ENCODE data around the gene TP53BP2. TPM values are rescaled to one million over a fixed set of nuclear protein-coding genes. Genes with fewer than 3 reads are reported as not detected.
A peak's percentile ranks its signal among the peaks of the same experiment; 100 is the strongest.

The TP53BP2 gene
- total RNA-seq, 1 experiment from 2014 or later, result 38.2 TPM

GRCh38 chr1:223832637-223832943 is 13.2 kb downstream of the TP53BP2 start:
- ChIA-PET RAD21 (ENCODE audit: low non-redundant PET in 1 of 2, low total read pairs in 2 of 2, uncharacterized antibody in 2 of 2, unreplicated experiment in 2 of 2) (no interaction called here), POLR2A (no interaction called here), CTCF (no interaction called here)
- Histone ChIP-seq H3K4me1 (ENCODE audit: control insufficient read depth in 1 of 2, insufficient read depth in 2 of 2, low read length in 2 of 2) (peaks cover 3 to 34% of the 10 kb centered on the region in 2 experiments; a peak in 3 of 4 replicates), H2AFZ (ENCODE audit: low read depth, low read length, poor library complexity, severe bottlenecking) (no peak overlapping the region), H3K27me3 (ENCODE audit: insufficient read depth, low read length) (no peaks in the 10 kb centered on the region), H3K9me3 (ENCODE audit: control insufficient read depth in 1 of 2, insufficient read depth in 1 of 2, low read depth in 1 of 2, low read length in 2 of 2) (no peaks in the 10 kb centered on the region), H3K9ac (ENCODE audit: low read length) (no peak overlapping the region), H4K20me1 (ENCODE audit: insufficient read depth) (peaks cover 26% of the 10 kb centered on the region; the same call in 1 of the 2 replicates), H3K4me3 (replicated peaks in 1 of 2; ENCODE audit: low read depth in 1 of 2, low read length in 2 of 2) (no peak overlapping the region), H3K27ac (ENCODE audit: low read depth, low read length) (no peak overlapping the region), H3K4me2 (ENCODE audit: low read length) (0 out of 2 replicates have a peak overlapping the region, but pooled peaks have one; percentile 20), H3K9me2 (ENCODE audit: insufficient read depth) (no peaks in the 10 kb centered on the region), H3K36me3 (ENCODE audit: control insufficient read depth in 1 of 2, insufficient read depth in 2 of 2, low read length in 2 of 2) (no peaks in the 10 kb centered on the region), H3K79me2 (ENCODE audit: insufficient read depth, low read length) (peaks cover 97% of the 10 kb centered on the region)
- intact Hi-C loops (cut with micrococcal nuclease), result no loop called here
- DNase-seq (ENCODE audit: low read depth, low spot score) (no peak), ATAC-seq (peak; percentile 56)
- no TSS peak for BruUV-seq (replicated peaks)
- no peak for TF ChIP-seq CTCF (IDR thresholded peaks at IDR 0.05 in 2 of 3, conservative IDR thresholded peaks at IDR 0.05 in 1 of 3; ENCODE audit: borderline replicate concordance in 1 of 3, insufficient read depth in 1 of 3, low read depth in 2 of 3, low read length in 2 of 3)
- TF ChIP-seq JUND (IDR thresholded peaks at IDR 0.05), result no peak
- no peak for TF ChIP-seq TCF7L2 (IDR thresholded peaks at IDR 0.05; ENCODE audit: borderline replicate concordance, extremely low read depth, insufficient read depth, insufficient read length)
- no peak for TF ChIP-seq ZBTB33 (IDR thresholded peaks at IDR 0.05; ENCODE audit: extremely low read depth, insufficient replicate concordance, low read length)
- no peak for TF ChIP-seq POLR2AphosphoS5 (IDR thresholded peaks at IDR 0.05; ENCODE audit: low read depth, low read length)
- TF ChIP-seq EZH2phosphoT487 (IDR thresholded peaks at IDR 0.05; ENCODE audit: borderline replicate concordance), result no peak
- no peak for TF ChIP-seq YY1 (IDR thresholded peaks at IDR 0.05; ENCODE audit: extremely low read depth, insufficient replicate concordance, low read depth, low read length)
- TF ChIP-seq SIN3A (IDR thresholded peaks at IDR 0.05; ENCODE audit: low read depth), result no peak

All from HCT116 (cell line).